SK-N-SH (cell line): ENCODE results near the gene CD74.

Experiments used
- CTCF ChIP-seq: fragments of 200-600 bp; sonication (generic); IDR thresholded peaks from 2 replicates; pipeline ENCODE4 v1.6.1; 2017; ENCODE audit warnings: antibody characterized with exemption, mild to moderate bottlenecking, moderate library complexity
- EZH2phosphoT487 ChIP-seq: fragments of 200-600 bp; sonication (generic); IDR thresholded peaks from 2 replicates; pipeline ENCODE4 v1.6.1; 2017; ENCODE audit warnings: low read depth, mixed run types, mild to moderate bottlenecking, antibody characterized with exemption, moderate library complexity, borderline replicate concordance
- MEF2A ChIP-seq: IDR thresholded peaks from 2 replicates; pipeline ENCODE4 v1.4.0; 2012; ENCODE audit warnings: low read depth, borderline replicate concordance
- POLR2AphosphoS5 ChIP-seq: IDR thresholded peaks from 2 replicates; pipeline ENCODE4 v1.6.1; 2012; ENCODE audit warnings: low read depth, low read length
- RCOR1 ChIP-seq: fragments of 150-350 bp; IDR thresholded peaks from 2 replicates; pipeline ENCODE4 v1.6.1; 2017; ENCODE audit warnings: antibody characterized with exemption, low read length
- REST ChIP-seq: IDR thresholded peaks from 2 replicates; pipeline ENCODE4 v1.6.1; 2012; ENCODE audit warnings: mild to moderate bottlenecking, low read depth, low read length, moderate library complexity
- SMC3 ChIP-seq: IDR thresholded peaks from 2 replicates; pipeline ENCODE4 v1.6.1; 2012; ENCODE audit warnings: low read depth, low read length, improper control_type of control experiment
- USF2 ChIP-seq: fragments of 150-350 bp; IDR thresholded peaks from 2 replicates; pipeline ENCODE4 v1.6.1; 2017; ENCODE audit warnings: antibody characterized with exemption, low read length, low read depth, borderline replicate concordance

GRCh38 chr5:150386024-150386855 is 26.5 kb downstream of the CD74 start:
- TF ChIP-seq EZH2phosphoT487 (no peak), CTCF (no peak), MEF2A (no peak), POLR2AphosphoS5 (no peak), RCOR1 (no peak), REST (no peak), USF2 (no peak), SMC3 (no peak)
